Activated CD8-positive, alpha-beta memory T cell treated with anti-CD3 and anti-CD28 coated beads for 4 hours (primary cell): ENCODE results near the gene LILRA2.
"Not testable (repeated sequence)": the region's sequence is repeated elsewhere in the genome, so short reads cannot be mapped to it uniquely, and the experiment has no call there.

Experiments used
- DNase-seq, 2 donors: peaks; one replicate each; pipeline ENCODE4 v3.0.0-alpha.2; 2020; ENCODE audit warnings: low read depth in 2 of 2

LILRA2 gene

GRCh38 chr19:54571715-54572615 lies 1.6 kb upstream of the LILRA2 start:
- not testable (repeated sequence) for DNase-seq

- DNase-seq, result no peak
Observed at GRCh38 chr19:54572696-54573311, 786 bp upstream of the LILRA2 start.

GRCh38 chr19:54574051-54574450 lies 461 bp downstream of the LILRA2 start:
- DNase-seq, result no peak

- DNase-seq, result no peak
Observed at GRCh38 chr19:54574527-54575056, 1.0 kb downstream of the LILRA2 start.

- not testable (repeated sequence) for DNase-seq
Observed at GRCh38 chr19:54575205-54575604, 1.6 kb downstream of the LILRA2 start.

GRCh38 chr19:54576411-54576976 lies 2.9 kb downstream of the LILRA2 start:
- DNase-seq, result no peak

DNA sequence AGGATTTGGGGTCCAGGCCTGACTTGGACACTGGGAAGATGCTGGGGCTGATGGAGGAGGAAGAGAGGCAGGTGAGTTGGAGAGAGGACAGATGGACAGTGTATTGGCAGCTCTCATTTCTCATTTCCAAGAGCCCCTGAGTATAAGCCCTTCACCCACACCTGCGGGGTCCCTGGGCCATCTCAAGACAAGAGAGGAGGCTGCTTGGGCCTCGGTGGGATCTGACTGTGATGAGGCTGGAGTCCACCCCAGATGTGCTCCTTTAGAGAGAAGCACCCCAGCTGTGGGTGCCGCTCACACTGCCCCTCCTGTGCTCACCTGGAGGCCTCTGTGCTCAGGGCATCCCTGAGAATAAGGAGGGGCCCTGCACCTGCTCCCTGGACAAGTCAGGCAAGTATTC lies 3.7 kb downstream of the LILRA2 start:
- no peak for DNase-seq

- DNase-seq, result not testable (repeated sequence)
Observed at GRCh38 chr19:54578268-54578667, 4.7 kb downstream of the LILRA2 start.

DNA sequence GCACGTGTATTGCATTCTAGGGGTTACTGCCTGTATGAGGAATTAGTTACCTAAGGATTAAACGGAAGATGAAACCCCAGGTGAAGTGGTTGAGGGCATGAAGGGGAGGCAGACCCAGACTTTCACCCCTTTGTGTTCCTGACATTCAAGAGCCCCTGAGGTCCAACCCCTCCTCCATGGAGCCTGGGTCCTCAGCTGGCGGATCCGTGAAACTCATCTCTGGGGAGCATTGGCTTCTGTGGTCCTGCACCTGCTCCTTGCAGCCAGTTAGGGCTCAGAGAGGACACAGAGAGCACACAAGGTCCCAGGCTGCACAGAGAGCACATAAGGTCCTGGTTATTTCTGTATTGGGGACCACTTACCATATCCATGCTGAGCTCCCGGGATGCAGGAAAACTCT lies 12.8 kb downstream of the LILRA2 start:
- DNase-seq, result no peak

- DNase-seq, result no peak
Observed at GRCh38 chr19:54587026-54587425, 13.4 kb downstream of the LILRA2 start.

GRCh38 chr19:54593445-54593844 lies 19.9 kb downstream of the LILRA2 start, which contains the start of gene LILRA1:
LILRA1 (plus strand) TSS chr19:54593632; CDS start chr19:54594245, 613 bp downstream.
- not testable (repeated sequence) for DNase-seq

- DNase-seq, result not testable (repeated sequence)
Observed at GRCh38 chr19:54593931-54594626, 20.5 kb downstream of the LILRA2 start.

DNA sequence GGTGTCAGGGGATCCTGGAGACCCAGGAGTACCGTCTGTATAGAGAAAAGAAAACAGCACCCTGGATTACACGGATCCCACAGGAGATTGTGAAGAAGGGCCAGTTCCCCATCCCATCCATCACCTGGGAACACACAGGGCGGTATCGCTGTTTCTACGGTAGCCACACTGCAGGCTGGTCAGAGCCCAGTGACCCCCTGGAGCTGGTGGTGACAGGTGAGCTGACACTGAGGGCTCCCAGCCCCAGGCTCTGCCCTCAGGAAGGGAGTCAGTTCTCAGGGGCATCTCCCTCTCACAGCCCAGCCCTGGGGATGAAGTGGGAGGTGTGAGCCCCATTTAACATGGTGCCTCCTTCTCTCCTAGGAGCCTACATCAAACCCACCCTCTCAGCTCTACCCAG lies 21.1 kb downstream of the LILRA2 start:
- DNase-seq, result no peak

DNA sequence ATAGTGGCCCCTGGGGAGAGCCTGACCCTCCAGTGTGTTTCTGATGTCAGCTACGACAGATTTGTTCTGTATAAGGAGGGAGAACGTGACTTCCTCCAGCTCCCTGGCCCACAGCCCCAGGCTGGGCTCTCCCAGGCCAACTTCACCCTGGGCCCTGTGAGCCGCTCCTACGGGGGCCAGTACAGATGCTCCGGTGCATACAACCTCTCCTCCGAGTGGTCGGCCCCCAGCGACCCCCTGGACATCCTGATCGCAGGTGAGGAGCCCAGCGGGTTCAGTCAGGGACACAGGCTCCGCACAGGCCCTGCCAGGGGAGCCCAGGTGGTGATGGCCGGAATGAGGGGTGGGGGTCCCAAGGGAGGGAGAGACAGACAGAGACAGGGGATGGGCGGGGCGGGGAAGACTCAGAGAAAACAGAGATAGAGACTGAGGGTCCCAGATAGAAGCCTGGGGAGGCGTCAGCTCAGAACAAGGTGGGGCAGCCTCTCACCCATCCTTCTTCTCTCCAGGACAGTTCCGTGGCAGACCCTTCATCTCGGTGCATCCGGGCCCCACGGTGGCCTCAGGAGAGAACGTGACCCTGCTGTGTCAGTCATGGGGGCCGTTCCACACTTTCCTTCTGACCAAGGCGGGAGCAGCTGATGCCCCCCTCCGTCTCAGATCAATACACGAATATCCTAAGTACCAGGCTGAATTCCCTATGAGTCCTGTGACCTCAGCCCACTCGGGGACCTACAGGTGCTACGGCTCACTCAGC lies 22.3 kb downstream of the LILRA2 start:
- not testable (repeated sequence) for DNase-seq

GRCh38 chr19:54600212-54600611 lies 26.6 kb downstream of the LILRA2 start:
- DNase-seq, result no peak

GRCh38 chr19:54606230-54606629 lies 32.6 kb downstream of the LILRA2 start:
- DNase-seq, result no peak

DNA sequence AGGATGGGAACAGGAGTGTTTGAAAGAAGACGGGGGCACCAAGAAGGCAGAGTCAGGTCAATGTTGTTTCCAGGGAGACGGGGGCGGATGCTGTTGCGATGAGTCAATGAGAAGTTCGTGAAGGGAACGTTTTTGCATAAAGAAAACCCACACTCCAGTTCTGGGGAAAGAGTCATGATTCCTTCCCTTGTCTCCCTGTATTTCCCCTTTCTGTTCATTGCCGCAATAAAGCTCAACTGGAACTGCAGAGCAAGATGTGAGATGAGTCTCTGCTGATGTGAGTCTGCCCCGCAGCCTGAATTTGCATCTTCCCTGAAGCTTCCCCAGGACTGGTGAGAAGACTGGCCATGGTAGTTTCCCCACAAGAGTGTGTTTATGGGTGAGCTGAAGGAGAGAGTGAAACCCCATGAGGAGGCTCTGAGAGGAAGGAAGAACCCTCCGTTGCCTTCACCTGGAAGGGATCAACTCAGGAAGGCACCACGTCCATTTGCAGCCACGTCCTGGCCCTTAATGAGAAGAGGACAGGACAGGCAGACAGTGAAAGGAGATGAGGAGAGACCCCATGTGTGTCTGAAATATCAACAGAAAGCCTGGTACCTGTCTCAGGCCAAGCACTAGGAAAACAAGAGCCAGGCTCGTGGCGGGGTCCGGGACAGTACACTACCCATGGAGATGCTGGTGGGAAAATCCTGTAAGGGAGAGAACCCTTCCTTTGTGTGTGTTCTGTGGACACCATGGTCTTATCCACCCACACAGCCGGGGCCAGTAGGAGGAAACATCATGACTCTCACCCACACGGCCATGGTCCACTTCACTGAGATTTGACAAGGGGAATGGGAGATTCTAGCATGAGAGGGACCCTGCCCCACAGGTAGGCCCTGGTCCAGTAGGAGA lies 33.5 kb downstream of the LILRA2 start:
- DNase-seq, result no peak

DNA sequence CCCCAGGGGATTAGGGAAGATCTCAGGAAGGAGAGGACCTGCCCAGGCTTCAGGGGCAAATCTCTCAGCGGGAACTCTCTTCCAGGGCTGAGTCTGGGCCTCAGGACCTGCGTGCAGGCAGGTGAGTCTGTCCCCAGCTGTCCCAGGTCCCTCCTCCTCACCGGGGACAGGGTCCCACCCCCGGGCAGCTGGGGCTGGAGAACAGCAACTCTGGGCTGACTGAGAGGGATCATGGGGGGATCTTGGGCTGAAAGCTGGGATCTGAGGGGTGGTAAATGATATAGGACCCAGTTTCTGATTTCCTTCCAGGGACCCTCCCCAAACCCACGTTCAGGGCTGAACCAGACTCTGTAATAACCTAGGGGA lies 34.2 kb downstream of the LILRA2 start:
- no peak for DNase-seq

- DNase-seq, result no peak
Observed at GRCh38 chr19:54608205-54608604, 34.6 kb downstream of the LILRA2 start.

DNA sequence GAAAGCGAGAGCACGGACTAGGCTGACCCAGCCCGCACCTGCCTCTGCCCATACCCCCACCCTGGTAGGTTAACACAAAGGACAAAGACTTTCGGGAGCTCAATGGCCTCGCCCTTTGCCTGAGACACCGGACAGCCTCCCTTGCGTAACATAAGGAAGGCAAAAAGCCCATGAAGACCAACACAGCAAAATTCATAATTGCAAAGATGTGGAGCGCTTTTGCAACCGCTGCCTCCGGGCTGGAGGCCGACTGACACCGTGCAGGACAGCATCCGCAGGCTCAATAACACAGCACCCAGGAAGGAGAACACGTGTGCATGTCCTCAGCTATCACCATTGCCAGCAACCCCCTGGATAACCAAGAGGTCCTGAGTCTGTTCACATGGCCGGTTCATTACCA lies 35.2 kb downstream of the LILRA2 start:
- DNase-seq, result no peak
